GM18870 (cell line): ENCODE measurements around the gene CTNNA2.
"Not testable (repeated sequence)": the region's sequence is repeated elsewhere in the genome, so short reads cannot be mapped to it uniquely, and the experiment has no call there.

Source experiments
- ATAC-seq: cut with Tn5 transposase; IDR thresholded peaks from one replicate; pipeline ENCODE4 v1.9.1; 2021; ENCODE audit warnings: moderate library complexity; ENCODE audit not compliant: unreplicated experiment

Gene CTNNA2

GRCh38 chr2:80128080-80128479 is 615.2 kb downstream of the CTNNA2 start:
- no peak for ATAC-seq

- ATAC-seq: no peak
Measured at GRCh38 chr2:80132281-80132680, 619.4 kb downstream of the CTNNA2 start.

GRCh38 chr2:80135001-80135400 is 622.1 kb downstream of the CTNNA2 start:
- ATAC-seq: no peak

- ATAC-seq: no peak
Measured at GRCh38 chr2:80136338-80136737, 623.5 kb downstream of the CTNNA2 start.

- ATAC-seq: no peak
Measured at GRCh38 chr2:80139001-80139400, 626.1 kb downstream of the CTNNA2 start.

GRCh38 chr2:80141007-80141726 is 628.3 kb downstream of the CTNNA2 start:
- no peak for ATAC-seq

GRCh38 chr2:80145499-80145898 is 632.6 kb downstream of the CTNNA2 start:
- ATAC-seq: no peak

- ATAC-seq: not testable (repeated sequence)
Measured at GRCh38 chr2:80146757-80147156, 633.9 kb downstream of the CTNNA2 start.

GRCh38 chr2:80147690-80148089 is 634.8 kb downstream of the CTNNA2 start:
- ATAC-seq: no peak

- ATAC-seq: no peak
Measured at GRCh38 chr2:80148906-80149305, 636.1 kb downstream of the CTNNA2 start.

GRCh38 chr2:80149991-80150390 is 637.1 kb downstream of the CTNNA2 start:
- ATAC-seq: no peak

GRCh38 chr2:80151248-80151647 is 638.4 kb downstream of the CTNNA2 start:
- no peak for ATAC-seq

GRCh38 chr2:80151651-80152050 is 638.8 kb downstream of the CTNNA2 start:
- no peak for ATAC-seq

GRCh38 chr2:80153151-80153550 is 640.3 kb downstream of the CTNNA2 start:
- no peak for ATAC-seq

- no peak for ATAC-seq
Measured at GRCh38 chr2:80153768-80154167, 640.9 kb downstream of the CTNNA2 start.

- no peak for ATAC-seq
Measured at GRCh38 chr2:80154231-80154915, 641.5 kb downstream of the CTNNA2 start.

- ATAC-seq: no peak
Measured at GRCh38 chr2:80164375-80164774, 651.5 kb downstream of the CTNNA2 start.

- ATAC-seq: no peak
Measured at GRCh38 chr2:80166483-80167171, 653.8 kb downstream of the CTNNA2 start.

- no peak for ATAC-seq
Measured at GRCh38 chr2:80167284-80167808, 654.5 kb downstream of the CTNNA2 start.

GRCh38 chr2:80168037-80168436 is 655.2 kb downstream of the CTNNA2 start:
- ATAC-seq: no peak

- no peak for ATAC-seq
Measured at GRCh38 chr2:80168801-80169200, 656.0 kb downstream of the CTNNA2 start.
